Subcutaneous adipose tissue (tissue), 4 donors: ENCODE results near the gene PCDH9. TPM values are rescaled to one million over a fixed set of nuclear protein-coding genes. Genes with fewer than 3 reads are reported as not detected.

Source experiments
- total RNA-seq, 4 donors: library from RNA; depleted of rRNA; stranded (reverse); fragments of >200 nt; gene quantifications; one replicate each; pipeline ENCODE4 v1.1.0, GENCODE V29; 2016
- TF ChIP-seq, protein P1 (sequence below): fragments of 450-650 bp; IDR thresholded peaks from one replicate; pipeline ENCODE4 v1.5.1; 2016; ENCODE audit warnings: low read depth, mild to moderate bottlenecking, control low read depth, antibody characterized with exemption, moderate library complexity

PCDH9 gene
- total RNA-seq, 4 donors from 2014 or later, result 9.0 to 28.4 (median 12.0) TPM

DNA sequence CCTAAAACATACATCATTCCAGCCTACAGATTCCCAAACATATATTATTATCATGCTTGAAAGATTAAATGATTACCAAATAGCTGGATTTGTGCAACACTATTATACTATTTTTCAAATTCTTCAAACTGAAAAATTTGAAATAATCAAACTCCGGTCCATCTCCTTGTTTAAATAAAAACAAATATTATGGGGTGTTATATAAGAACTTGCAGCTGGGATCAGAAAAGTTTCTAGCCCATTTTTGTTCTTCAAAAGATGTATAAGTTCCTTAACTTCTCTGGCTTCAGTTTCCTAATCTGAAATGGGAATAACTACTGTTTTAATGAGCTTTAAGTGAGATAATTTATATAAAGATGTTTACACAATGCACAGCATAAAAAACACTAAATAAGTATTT lies 422.9 kb downstream of the PCDH9 start:
- TF ChIP-seq, protein P1, sequence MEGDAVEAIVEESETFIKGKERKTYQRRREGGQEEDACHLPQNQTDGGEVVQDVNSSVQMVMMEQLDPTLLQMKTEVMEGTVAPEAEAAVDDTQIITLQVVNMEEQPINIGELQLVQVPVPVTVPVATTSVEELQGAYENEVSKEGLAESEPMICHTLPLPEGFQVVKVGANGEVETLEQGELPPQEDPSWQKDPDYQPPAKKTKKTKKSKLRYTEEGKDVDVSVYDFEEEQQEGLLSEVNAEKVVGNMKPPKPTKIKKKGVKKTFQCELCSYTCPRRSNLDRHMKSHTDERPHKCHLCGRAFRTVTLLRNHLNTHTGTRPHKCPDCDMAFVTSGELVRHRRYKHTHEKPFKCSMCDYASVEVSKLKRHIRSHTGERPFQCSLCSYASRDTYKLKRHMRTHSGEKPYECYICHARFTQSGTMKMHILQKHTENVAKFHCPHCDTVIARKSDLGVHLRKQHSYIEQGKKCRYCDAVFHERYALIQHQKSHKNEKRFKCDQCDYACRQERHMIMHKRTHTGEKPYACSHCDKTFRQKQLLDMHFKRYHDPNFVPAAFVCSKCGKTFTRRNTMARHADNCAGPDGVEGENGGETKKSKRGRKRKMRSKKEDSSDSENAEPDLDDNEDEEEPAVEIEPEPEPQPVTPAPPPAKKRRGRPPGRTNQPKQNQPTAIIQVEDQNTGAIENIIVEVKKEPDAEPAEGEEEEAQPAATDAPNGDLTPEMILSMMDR, result no peak

DNA sequence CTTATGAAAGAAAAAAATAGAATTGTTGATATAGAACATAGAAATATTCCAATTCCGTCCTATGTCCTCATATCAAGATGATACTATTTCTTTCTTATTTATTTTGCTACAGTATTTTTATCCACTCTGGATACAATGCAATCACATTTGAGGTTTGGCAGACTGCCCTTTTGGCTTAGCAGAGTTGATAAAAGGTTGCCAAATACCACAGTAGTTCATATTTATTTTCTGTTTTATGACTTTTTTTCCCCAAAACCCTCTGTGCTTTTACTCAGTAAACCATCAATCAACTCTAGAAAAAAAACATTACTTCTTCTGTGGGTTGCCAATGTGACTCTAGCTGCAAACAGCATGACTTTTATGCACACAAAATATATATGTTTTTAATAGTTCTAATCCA lies 424.5 kb downstream of the PCDH9 start:
- TF ChIP-seq, protein P1, result no peak

DNA sequence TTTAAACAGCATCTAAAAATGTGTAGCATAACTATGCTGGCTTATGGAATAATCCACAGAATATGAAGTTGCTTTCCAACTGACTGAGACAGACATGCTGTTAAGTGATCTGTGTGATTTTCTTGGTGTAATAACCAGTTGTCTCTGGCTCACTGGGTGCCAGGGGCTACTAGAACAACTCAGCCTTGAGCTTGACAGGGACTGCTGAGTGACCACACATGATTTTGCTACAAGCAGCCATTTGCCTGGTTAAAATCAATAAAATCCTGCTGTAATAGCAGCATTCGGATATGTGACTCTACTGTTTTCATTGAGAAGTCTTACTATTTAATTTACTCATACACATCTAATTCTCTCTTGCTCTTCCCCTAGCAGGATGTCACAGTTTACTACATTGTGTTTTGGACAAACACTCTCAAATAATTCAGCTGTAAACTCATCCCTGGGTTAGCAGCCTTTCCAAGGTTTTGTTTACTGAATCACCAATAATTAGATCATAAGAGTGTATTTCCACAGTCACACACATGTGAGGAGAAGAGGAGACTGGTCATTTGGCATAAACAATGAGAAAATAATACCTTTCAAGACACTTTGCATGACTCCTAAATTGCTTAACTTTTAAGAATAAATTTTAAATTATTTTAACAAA lies 426.2 kb downstream of the PCDH9 start:
- TF ChIP-seq, protein P1, result no peak

DNA sequence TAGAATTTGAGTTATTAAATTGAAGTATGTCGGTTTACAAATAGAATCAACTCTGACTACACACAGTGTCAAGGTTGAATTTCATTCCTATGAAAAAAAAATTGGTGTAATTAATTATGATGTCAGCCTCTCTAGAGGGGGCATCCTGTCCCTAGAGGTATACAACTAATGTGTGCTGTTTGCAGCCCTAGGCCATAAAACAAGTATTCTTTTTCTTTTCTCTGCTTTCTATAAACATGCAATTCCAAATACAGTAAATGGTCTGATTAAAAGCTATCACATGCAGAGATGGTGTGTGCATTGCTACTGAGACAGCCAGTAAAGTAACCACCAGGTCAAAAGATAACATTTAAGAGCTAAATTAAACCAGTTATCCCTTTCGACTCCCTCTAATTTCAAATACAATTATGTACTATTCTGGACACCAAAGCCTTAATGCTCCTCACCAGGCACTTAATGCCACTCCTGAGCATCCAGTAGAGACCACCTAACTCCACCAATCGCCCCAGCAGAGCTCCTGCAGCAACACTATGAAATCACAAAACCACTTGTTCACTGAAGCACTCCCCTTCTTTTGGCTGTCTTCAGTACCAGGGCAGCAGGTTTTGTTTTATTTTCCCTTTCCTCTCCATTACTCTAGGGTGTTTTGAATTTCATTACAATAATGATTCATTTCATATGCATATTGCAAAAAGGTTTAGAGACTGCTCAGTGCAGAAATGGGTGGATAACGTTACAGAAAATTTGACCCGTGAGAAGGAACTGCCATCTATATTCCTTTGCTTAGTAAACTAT lies 426.9 kb downstream of the PCDH9 start:
- TF ChIP-seq, protein P1, result no peak

DNA sequence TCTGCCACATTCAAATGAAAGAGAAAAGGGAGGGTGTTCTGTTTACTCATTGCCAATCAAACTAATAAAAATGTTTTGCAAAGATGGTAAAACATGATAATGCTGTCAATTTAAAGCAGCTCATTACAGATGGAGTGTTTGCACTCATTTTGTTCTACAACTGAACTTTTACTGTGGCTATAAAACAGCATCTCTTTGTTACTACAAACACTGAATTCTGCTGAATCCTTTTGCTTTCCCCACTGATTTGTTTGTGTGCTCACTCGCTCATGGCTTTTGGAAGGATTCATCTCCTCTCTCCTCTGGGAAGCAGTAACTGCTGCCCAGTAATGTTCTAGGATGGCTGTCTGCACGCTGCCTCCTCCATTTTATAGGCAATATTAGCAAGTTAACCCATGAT lies 434.5 kb downstream of the PCDH9 start:
- TF ChIP-seq, protein P1, result no peak

DNA sequence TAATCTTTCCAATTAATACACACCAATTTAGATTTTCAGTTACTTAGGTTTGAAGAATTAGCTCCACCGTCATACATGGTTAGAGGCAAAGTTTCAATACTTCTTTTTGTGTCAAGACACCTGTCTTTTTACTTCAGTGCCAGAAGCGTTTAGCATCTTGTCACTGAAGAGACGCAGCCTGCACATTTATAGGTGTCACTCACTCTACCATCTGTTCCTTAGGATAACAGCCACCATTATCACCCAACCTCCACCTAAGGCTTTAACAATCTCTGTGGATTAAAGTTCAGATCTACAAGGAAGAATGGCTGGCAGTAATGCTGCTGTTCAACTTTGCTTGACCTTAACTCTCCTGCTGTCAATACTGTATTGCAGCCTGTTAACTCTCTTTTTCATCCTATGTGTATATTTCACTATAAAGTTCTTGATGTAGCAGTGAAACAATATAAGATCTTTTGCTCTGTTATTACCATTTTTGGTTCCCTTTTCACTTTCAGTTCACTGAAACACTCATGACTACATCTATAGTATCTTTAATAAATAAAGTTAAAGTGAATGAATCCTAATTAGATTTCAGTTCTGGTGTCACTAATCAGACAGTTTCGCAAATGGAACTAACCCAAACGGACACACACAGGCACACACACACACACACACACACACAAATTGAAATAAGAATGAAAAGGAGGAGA lies 435.6 kb downstream of the PCDH9 start:
- TF ChIP-seq, protein P1, result no peak

DNA sequence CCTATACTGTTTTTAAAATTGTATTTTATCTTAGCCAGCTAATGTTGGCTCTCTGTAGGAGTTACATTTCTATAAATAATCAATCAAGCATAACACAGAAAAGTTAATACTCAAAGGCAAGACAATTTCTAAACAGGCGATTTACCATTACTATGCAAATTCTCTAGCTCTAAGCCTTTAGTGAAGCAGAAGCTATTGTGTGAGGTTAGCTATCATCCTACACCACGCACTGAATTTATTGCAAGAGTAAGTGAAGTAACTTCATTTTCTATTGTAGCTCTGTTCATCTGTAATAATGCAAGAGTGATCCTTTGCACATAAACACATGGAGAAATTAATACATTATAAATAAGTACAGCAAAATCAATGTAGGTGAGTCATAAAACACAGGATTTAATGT lies 439.3 kb downstream of the PCDH9 start:
- TF ChIP-seq, protein P1, result no peak
